Keratinocyte (primary cell): ENCODE data around the gene BLCAP. TPM values are rescaled to one million over a fixed set of nuclear protein-coding genes. Genes with fewer than 3 reads are reported as not detected.

Experiments used
- DNase-seq: peaks from one replicate; pipeline ENCODE4 v3.0.0-alpha.2; 2011; ENCODE audit warnings: low read depth, missing footprints, low spot score
- FAIRE-seq: peaks from 2 replicates; lab custom pipeline; 2011; peaks lifted over from hg19 to GRCh38; lab: Jason Lieb, UNC
- H2AFZ ChIP-seq: 2 replicates; pipeline ENCODE4 v1.6.0; 2012; ENCODE audit warnings: low read length, control low read depth, inconsistent platforms; ENCODE audit not compliant: control insufficient read depth
- H3K27ac ChIP-seq: 2 replicates; pipeline ENCODE4 v1.5.1; 2011; ENCODE audit warnings: low read length; ENCODE audit not compliant: control insufficient read depth, insufficient read depth
- H3K27me3 ChIP-seq: 3 replicates; pipeline ENCODE4 v1.6.0; 2011; ENCODE audit warnings: low read length; ENCODE audit not compliant: control insufficient read depth, insufficient read depth; ENCODE audit errors: extremely low read depth
- H3K36me3 ChIP-seq, 2 experiments: 2 replicates in 1 of 2; 3 replicates in 1 of 2; pipeline ENCODE4 v1.5.1; 2011; ENCODE audit warnings: low read length in 2 of 2, mild to moderate bottlenecking in 1 of 2; ENCODE audit not compliant: control insufficient read depth in 2 of 2, insufficient read depth in 2 of 2; ENCODE audit errors: extremely low read depth in 1 of 2
- H3K4me1 ChIP-seq: 3 replicates; pipeline ENCODE4 v1.5.1; 2011; ENCODE audit warnings: low read length; ENCODE audit not compliant: control insufficient read depth, insufficient read depth; ENCODE audit errors: extremely low read depth
- H3K4me2 ChIP-seq: 3 replicates; pipeline ENCODE4 v1.6.0; 2011; ENCODE audit warnings: low read depth, low read length; ENCODE audit not compliant: control insufficient read depth, insufficient read depth; ENCODE audit errors: extremely low read depth
- H3K4me3 ChIP-seq, 3 experiments: fragments of 200-600 bp in 1 of 3; sonication (generic) in 1 of 3; 2 replicates in 2 of 3; 3 replicates in 1 of 3; pipeline ENCODE4 v1.5.1; 2011 to 2016; ENCODE audit warnings: low read length in 3 of 3, mild to moderate bottlenecking in 3 of 3, control low read depth in 2 of 3, inconsistent platforms in 1 of 3, low read depth in 1 of 3, mixed read lengths in 1 of 3, mixed run types in 1 of 3, moderate library complexity in 1 of 3; ENCODE audit not compliant: control insufficient read depth in 2 of 3, insufficient read depth in 2 of 3; ENCODE audit errors: extremely low read depth in 1 of 3
- H3K79me2 ChIP-seq: 2 replicates; pipeline ENCODE4 v1.6.0; 2012; ENCODE audit warnings: low read length; ENCODE audit not compliant: control insufficient read depth, insufficient read depth
- H3K9ac ChIP-seq: 3 replicates; pipeline ENCODE4 v1.6.0; 2011; ENCODE audit warnings: low read length; ENCODE audit not compliant: control insufficient read depth, insufficient read depth; ENCODE audit errors: extremely low read depth
- H3K9me1 ChIP-seq: 3 replicates; pipeline ENCODE4 v1.6.0; 2011; ENCODE audit warnings: low read length; ENCODE audit not compliant: control insufficient read depth, insufficient read depth; ENCODE audit errors: extremely low read depth
- H3K9me3 ChIP-seq: 2 replicates; pipeline ENCODE4 v1.5.1; 2012; ENCODE audit warnings: low read depth, low read length; ENCODE audit not compliant: control insufficient read depth
- H4K20me1 ChIP-seq: 3 replicates; pipeline ENCODE4 v1.6.0; 2011; ENCODE audit warnings: low read length; ENCODE audit not compliant: control insufficient read depth, insufficient read depth; ENCODE audit errors: extremely low read depth
- CTCF ChIP-seq, 3 experiments: IDR thresholded peaks in 1 of 3; conservative IDR thresholded peaks in 1 of 3; optimal IDR thresholded peaks in 1 of 3; 2 replicates in 2 of 3; 3 replicates in 1 of 3; pipeline versions ENCODE3 to v1.5.1; 2011; ENCODE audit warnings: low read length in 3 of 3, mild to moderate bottlenecking in 3 of 3, moderate library complexity in 2 of 3, control low read depth in 1 of 3, inconsistent platforms in 1 of 3; ENCODE audit not compliant: insufficient read depth in 2 of 3; ENCODE audit errors: extremely low read depth in 1 of 3
- EZH2 ChIP-seq: IDR thresholded peaks from one replicate; pipeline ENCODE4 v1.6.1; 2012; ENCODE audit warnings: inconsistent platforms, mild to moderate bottlenecking, low read length, moderate library complexity
- dilution Hi-C: fragments of 300-500 bp; cut with MboI; formaldehyde crosslinking; loops from one replicate; pipeline ENCODE4 v1.7.0; 2020; ENCODE audit warnings: low sequenced_read_pairs; ENCODE audit not compliant: extremely low pct_ligation_motif_present
- polyA plus RNA-seq, 5 experiments: library from polyadenylated mRNA; depleted of rRNA in 3 of 5; stranded (reverse) in 3 of 5; stranded (forward) in 1 of 5; unstranded in 1 of 5; fragments of >200 nt; gene quantifications; 1 replicate in 1 of 5; 2 replicates in 3 of 5; 3 replicates in 1 of 5; pipeline versions ENCODE4 v1.2.1 to v1.2.3, GENCODE V29; 2011 to 2012; ENCODE audit warnings: missing spikeins in 2 of 5, low read depth in 1 of 5, low replicate concordance in 1 of 5

BLCAP gene
- polyA plus RNA-seq, 1 donor (not counting 4 experiments of a cell fraction or from before 2014, with no cell fraction given): 209 TPM

DNA sequence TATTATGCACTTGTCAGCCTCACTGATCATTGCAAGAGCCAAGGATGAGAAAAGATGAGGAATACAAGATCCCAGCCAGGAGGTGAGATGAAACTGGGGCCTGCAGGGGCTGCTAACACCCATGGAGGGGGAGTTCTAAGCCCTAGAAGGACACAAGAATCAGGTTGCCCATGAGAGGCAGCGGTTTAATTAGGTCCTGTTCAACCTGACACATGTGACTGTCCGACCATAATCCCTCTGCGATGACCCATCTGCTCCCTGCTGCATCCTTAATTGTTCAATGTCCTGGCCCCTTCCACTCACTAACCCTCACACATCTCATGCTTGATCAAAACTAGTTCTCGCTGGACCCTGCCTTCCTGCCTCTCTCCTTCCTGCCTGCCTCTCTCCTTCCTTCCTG lies 58.8 kb downstream of the BLCAP start:
- FAIRE-seq: no peak
- dilution Hi-C loops: no loop called here

More for the DNA sequence above, 58.8 kb downstream of the BLCAP start:
- no peak overlapping the region for H2AFZ ChIP-seq
- no peaks in the 10 kb centered on the region for H3K36me3 ChIP-seq
- no peak overlapping the region for H3K4me3 ChIP-seq
- H3K27ac ChIP-seq: no peak overlapping the region
- H3K4me2 ChIP-seq: no peak overlapping the region
- no peaks in the 10 kb centered on the region for H3K9me1 ChIP-seq
- no peaks in the 10 kb centered on the region for H3K79me2 ChIP-seq
- TF ChIP-seq EZH2: no peak
- no peak for TF ChIP-seq CTCF (optimal IDR thresholded peaks at IDR 0.05 in 1 of 3, IDR thresholded peaks at IDR 0.05 in 1 of 3, conservative IDR thresholded peaks at IDR 0.05 in 1 of 3; ENCODE audit: extremely low read depth in 1 of 3, insufficient read depth in 2 of 3, low read length in 3 of 3)
- no peaks in the 10 kb centered on the region for H4K20me1 ChIP-seq
- H3K27me3 ChIP-seq: peaks cover 34% of the 10 kb centered on the region
- H3K9ac ChIP-seq: no peak overlapping the region
- no peak for DNase-seq
- H3K4me1 ChIP-seq: no peaks in the 10 kb centered on the region
- no peaks in the 10 kb centered on the region for H3K9me3 ChIP-seq

Other genes with a start within 250 kb of the BLCAP start
- gene MANBAL, start 238.2 kb downstream of the BLCAP start, polyA plus RNA-seq: 82.3 to 109 TPM (median 109 TPM) in 3 replicates
- gene SRC, start 181.7 kb downstream of the BLCAP start, polyA plus RNA-seq: 22.8 to 32.3 TPM (median 30.9 TPM) in 3 replicates
- gene NNAT, start 6.6 kb downstream of the BLCAP start, polyA plus RNA-seq: 0.44 to 0.95 TPM (median 0.79 TPM) in 3 replicates
- gene CTNNBL1, start 166.2 kb upstream of the BLCAP start, polyA plus RNA-seq: 31.5 to 40.5 TPM (median 37.0 TPM) in 3 replicates